HG03280 (cell line): ENCODE results near the gene MT1E.
"Not testable (repeated sequence)": the region's sequence is repeated elsewhere in the genome, so short reads cannot be mapped to it uniquely, and the experiment has no call there.

Source experiments
- ATAC-seq: cut with Tn5 transposase; IDR thresholded peaks from one replicate; pipeline ENCODE4 v1.9.1; 2021; ENCODE audit warnings: mild to moderate bottlenecking, moderate library complexity; ENCODE audit not compliant: unreplicated experiment

MT1E gene

GRCh38 chr16:56625140-56625942 lies at the start of gene MT1E:
Gene MT1E (plus strand): TSS chr16:56625781. CDS start chr16:56625852, 71 bp downstream.
- no peak for ATAC-seq

GRCh38 chr16:56576585-56577299 lies 48.8 kb upstream of the MT1E start:
- ATAC-seq: peak; percentile 95

GRCh38 chr16:56577300-56577625 lies 48.3 kb upstream of the MT1E start:
- no peak for ATAC-seq

GRCh38 chr16:56580391-56581048 lies 45.1 kb upstream of the MT1E start:
- ATAC-seq: no peak

GRCh38 chr16:56582911-56583310 lies 42.7 kb upstream of the MT1E start:
- not testable (repeated sequence) for ATAC-seq

- ATAC-seq: no peak
These were observed 42.0 kb upstream of the MT1E start for GRCh38 chr16:56583351-56584168.

GRCh38 chr16:56584276-56584675 lies 41.3 kb upstream of the MT1E start:
- no peak for ATAC-seq

GRCh38 chr16:56588781-56589140 lies 36.8 kb upstream of the MT1E start:
- ATAC-seq: no peak

- no peak for ATAC-seq
These were observed 36.2 kb upstream of the MT1E start, which contains the start of gene MT3 for GRCh38 chr16:56589141-56590039. Gene MT3 (plus strand): TSS chr16:56589528. CDS start chr16:56589591, 63 bp downstream.

GRCh38 chr16:56591377-56592060 lies 34.1 kb upstream of the MT1E start:
- no peak for ATAC-seq

- no peak for ATAC-seq
These were observed 31.8 kb upstream of the MT1E start for GRCh38 chr16:56593573-56594291.

GRCh38 chr16:56594292-56594619 lies 31.3 kb upstream of the MT1E start:
- no peak for ATAC-seq

- ATAC-seq: no peak
These were observed 25.1 kb upstream of the MT1E start for GRCh38 chr16:56600398-56600999.

GRCh38 chr16:56601325-56601724 lies 24.3 kb upstream of the MT1E start:
- ATAC-seq: no peak

- no peak for ATAC-seq
These were observed 22.0 kb upstream of the MT1E start for GRCh38 chr16:56603589-56603988.

- no peak for ATAC-seq
These were observed 20.6 kb upstream of the MT1E start for GRCh38 chr16:56604966-56605365.

- no peak for ATAC-seq
These were observed 20.1 kb upstream of the MT1E start for GRCh38 chr16:56605475-56605874.

- no peak for ATAC-seq
These were observed 19.5 kb upstream of the MT1E start for GRCh38 chr16:56606071-56606475.
